Thoracic aorta (tissue), 2 donors: ENCODE data around the gene PAK6. TPM values are rescaled to one million over a fixed set of nuclear protein-coding genes. Genes with fewer than 3 reads are reported as not detected.

Experiments
- ATAC-seq: fragments of 150-250 bp; one replicate; pipeline ENCODE4 v1.8.0; 2017; ENCODE audit warnings: low read depth; ENCODE audit not compliant: insufficient number of reproducible peaks, low FRiP score
- DNase-seq: peaks from one replicate; pipeline ENCODE4 v3.0.0-alpha.2; 2020; ENCODE audit warnings: low spot score
- H3K27ac ChIP-seq, 2 donors: fragments of 200-600 bp; sonication (generic); 1 replicate in 1 of 2; 2 replicates in 1 of 2; pipeline ENCODE4 v1.5.1; 2016; ENCODE audit warnings: mild to moderate bottlenecking in 2 of 2, moderate library complexity in 2 of 2
- H3K27me3 ChIP-seq: fragments of 200-600 bp; sonication (generic); replicated peaks from 2 replicates; pipeline ENCODE4 v1.6.0; 2016; ENCODE audit warnings: mild to moderate bottlenecking; ENCODE audit not compliant: insufficient read depth
- H3K36me3 ChIP-seq: fragments of 200-600 bp; sonication (generic); one replicate; pipeline ENCODE4 v1.5.1; 2016
- H3K4me1 ChIP-seq, 2 donors: fragments of 200-600 bp; sonication (generic); 1 replicate in 1 of 2; 2 replicates in 1 of 2; pipeline versions ENCODE4 v1.5.1 to v1.6.0; 2016; ENCODE audit warnings: low read depth in 2 of 2, mild to moderate bottlenecking in 1 of 2; ENCODE audit not compliant: control insufficient read depth in 1 of 2
- H3K4me3 ChIP-seq: fragments of 200-600 bp; sonication (generic); 2 replicates; pipeline ENCODE4 v1.5.1; 2016; ENCODE audit warnings: mild to moderate bottlenecking
- H3K9me3 ChIP-seq: fragments of 200-600 bp; sonication (generic); 2 replicates; pipeline ENCODE4 v1.5.1; 2016
- total RNA-seq, 2 donors: library from RNA; depleted of rRNA; stranded (reverse); fragments of >200 nt; gene quantifications; one replicate each; pipeline versions ENCODE4 v1.1.0 to v1.2.3, GENCODE V29; 2016
- TF ChIP-seq, protein P1 (sequence below): fragments of 200-600 bp; sonication (generic); IDR thresholded peaks from one replicate; pipeline ENCODE4 v1.5.1; 2019; ENCODE audit warnings: antibody characterized with exemption

The PAK6 gene
- total RNA-seq, 2 donors from 2014 or later = 0.68 to 0.78 TPM

DNA sequence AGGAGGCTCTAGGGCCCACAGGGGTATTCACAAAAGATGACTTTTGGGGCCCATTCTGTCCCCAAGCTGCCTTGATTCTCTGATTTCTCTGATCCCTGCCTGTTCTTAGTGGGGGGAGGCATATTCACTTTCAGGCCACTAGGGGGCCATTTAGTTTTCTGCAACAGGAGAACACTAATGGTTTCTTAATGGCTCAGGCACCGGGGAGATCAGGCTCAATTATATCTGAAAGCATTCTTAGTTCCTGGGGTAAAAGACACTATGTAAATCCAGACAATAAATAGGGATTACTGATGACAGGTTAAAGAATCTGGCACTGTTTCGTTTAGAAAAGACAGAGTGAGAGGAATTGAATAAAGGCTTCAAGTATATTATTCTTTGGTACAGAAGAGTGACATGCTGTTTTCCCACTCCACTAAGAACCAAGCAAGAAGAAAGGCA is 82.1 kb downstream of the PAK6 start:
- no peak overlapping the region for H3K4me3 ChIP-seq
- TF ChIP-seq, protein P1, sequence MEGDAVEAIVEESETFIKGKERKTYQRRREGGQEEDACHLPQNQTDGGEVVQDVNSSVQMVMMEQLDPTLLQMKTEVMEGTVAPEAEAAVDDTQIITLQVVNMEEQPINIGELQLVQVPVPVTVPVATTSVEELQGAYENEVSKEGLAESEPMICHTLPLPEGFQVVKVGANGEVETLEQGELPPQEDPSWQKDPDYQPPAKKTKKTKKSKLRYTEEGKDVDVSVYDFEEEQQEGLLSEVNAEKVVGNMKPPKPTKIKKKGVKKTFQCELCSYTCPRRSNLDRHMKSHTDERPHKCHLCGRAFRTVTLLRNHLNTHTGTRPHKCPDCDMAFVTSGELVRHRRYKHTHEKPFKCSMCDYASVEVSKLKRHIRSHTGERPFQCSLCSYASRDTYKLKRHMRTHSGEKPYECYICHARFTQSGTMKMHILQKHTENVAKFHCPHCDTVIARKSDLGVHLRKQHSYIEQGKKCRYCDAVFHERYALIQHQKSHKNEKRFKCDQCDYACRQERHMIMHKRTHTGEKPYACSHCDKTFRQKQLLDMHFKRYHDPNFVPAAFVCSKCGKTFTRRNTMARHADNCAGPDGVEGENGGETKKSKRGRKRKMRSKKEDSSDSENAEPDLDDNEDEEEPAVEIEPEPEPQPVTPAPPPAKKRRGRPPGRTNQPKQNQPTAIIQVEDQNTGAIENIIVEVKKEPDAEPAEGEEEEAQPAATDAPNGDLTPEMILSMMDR = peak; percentile 94
- H3K4me1 ChIP-seq = peaks cover 8 to 23% of the 10 kb centered on the region in 2 donors
- peak overlapping the region; percentile 11 to 83 for H3K27ac ChIP-seq
- no peaks in the 10 kb centered on the region for H3K36me3 ChIP-seq
- ATAC-seq = peak; percentile 38
- no peaks in the 10 kb centered on the region for H3K9me3 ChIP-seq
- DNase-seq = no peak
- no peaks in the 10 kb centered on the region for H3K27me3 ChIP-seq

DNA sequence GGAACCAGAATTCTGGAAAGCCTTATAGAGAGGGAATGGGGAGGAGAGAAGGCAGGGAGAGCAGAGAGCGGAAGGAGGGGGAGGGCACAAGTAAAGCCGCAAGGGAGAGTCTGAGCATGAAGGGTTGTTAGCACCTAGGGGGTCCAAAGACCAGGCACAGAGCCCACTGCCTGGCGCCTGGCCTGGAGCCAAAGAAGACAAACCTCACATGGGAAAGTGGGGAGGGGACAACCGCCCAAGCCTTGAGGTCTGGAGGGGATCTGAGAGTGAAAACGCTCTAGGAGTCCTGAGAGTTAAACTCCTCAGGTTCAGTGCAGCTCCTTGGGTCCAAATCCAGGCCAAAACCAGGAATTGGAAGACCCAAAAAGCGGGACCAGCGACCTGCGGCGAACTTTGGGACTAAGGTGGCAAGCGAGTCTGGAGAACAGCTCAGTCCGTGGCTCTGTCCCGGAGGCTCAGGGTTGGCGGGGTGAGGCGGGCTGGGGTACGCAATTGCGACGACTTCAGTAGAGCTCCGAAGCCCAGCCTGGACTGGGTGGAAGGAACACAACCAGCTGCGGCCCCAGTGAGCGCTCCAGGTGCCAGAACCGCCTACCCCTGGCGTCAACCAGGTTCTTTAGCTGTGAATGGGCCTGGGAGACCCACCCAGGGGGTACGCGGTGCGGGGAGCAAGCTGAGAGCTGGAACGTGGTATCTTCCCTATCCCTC is 83.8 kb downstream of the PAK6 start:
- peaks cover 20 to 41% of the 10 kb centered on the region in 2 donors for H3K4me1 ChIP-seq
- TF ChIP-seq, protein P1 = no peak
- peak; percentile 45 for ATAC-seq
- H3K36me3 ChIP-seq = no peaks in the 10 kb centered on the region
- no peaks in the 10 kb centered on the region for H3K9me3 ChIP-seq
- peak overlapping the region; percentile 63 to 83 for H3K27ac ChIP-seq
- peak overlapping the region; percentile 62 for H3K4me3 ChIP-seq
- H3K27me3 ChIP-seq = no peaks in the 10 kb centered on the region
- no peak for DNase-seq

DNA sequence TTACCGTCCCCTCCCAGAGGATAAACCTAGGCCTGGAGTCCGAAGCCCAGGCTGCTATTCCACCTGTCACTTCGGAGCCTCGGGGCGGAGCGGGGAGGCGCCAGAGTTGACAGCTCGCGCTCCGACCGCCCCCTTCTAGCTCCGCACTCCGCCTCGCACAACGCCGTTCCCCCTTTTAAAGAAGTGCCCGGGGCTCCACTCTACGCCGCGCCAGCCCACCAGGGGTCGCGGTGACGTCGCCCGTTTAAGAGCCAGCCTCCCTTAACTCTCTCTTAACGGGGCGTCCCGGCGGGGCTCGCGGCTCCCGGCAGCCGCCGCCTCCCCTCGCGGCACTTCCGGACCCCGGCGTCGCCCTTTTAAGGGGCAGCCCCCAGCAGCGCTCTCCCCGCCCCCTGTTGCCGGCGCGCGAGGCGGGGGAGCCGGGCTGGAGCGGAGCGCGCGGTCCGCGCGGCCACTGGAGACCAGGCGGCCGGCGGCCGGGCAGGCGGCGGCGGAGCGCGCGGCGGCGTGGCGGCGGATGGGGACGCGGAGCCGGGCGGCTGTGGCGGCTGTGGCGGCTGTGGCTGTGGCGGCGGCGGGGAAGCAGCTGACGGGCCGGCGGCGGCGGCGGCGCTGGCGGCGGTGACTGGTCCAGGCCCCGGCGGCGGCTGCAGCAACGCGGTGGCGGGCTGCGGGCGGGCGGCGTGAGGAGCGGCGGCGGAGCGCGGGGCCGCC is 84.5 kb downstream of the PAK6 start, which contains the start of gene INAFM2:
TSS of gene INAFM2 (plus strand) at position 454 of the 714 bp plus-strand sequence. CDS start 364 bp downstream, outside the sequence.
- DNase-seq (peak; percentile 72), ATAC-seq (peak; percentile 61)
- H3K36me3 ChIP-seq = no peaks in the 10 kb centered on the region
- TF ChIP-seq, protein P1 = peak; percentile 81
- H3K27ac ChIP-seq = peak within 1 kb of the TSS; percentile 78 to 86
- H3K27me3 ChIP-seq = no peaks in the 10 kb centered on the region
- H3K4me3 ChIP-seq = peak within 1 kb of the TSS; percentile 87
- peaks cover 27 to 48% of the 10 kb centered on the region in 2 donors for H3K4me1 ChIP-seq
- no peaks in the 10 kb centered on the region for H3K9me3 ChIP-seq

DNA sequence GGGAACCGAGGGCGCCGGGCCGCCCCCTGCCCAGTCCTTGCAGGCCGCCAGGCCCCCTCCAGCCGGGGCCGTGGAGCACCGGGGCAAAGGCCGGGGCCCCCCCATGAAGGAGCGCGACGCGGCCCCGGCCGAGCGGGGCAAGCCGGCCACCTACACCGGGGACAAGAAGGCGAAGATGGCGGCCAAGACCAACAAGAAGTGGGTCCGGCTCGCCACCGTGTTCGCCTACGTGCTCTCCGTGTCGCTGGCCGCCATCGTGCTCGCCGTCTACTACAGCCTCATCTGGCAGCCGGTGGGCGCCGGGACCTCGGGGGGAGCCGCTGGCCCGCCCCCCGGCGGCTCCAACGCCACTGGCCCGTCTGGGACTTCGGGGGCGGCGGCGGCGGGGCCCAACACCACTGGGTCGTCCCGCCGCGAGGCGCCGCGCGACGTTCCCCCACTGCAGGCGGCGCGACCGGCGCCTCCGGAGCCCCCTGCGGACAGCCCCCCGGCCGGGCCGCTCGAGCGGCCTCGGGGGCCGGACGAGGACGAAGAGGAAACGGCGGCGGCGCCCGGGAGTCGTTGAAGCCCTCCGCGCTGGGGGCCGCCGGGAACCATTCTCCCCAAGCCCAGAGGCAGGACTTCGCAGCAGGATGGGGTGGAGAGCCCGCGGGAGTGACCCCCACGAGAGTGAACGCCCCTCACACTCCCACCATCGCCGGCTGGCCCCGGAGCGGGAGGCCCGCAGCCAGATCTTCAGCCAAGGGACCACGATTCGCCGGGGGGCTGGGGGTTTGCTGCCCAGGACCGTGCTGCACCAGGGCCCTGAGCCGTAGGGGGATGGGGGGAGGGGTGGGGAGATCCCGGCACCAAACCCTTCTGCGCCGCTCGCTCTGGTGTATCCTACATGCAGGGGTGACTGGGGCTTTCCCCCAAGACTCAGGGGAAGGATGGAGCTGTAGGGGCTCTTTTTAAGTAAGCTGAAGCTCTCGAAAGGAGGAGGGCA is 85.4 kb downstream of the PAK6 start:
- Histone ChIP-seq H3K27me3 (no peaks in the 10 kb centered on the region), H3K9me3 (no peaks in the 10 kb centered on the region), H3K36me3 (no peaks in the 10 kb centered on the region), H3K4me1 (peaks cover 36 to 56% of the 10 kb centered on the region in 2 donors), H3K27ac (peak overlapping the region; percentile 78 to 86), H3K4me3 (peak overlapping the region; percentile 87)
- DNase-seq = no peak
- TF ChIP-seq, protein P1 = no peak
- ATAC-seq = no peak
